ENCODE measurements around the gene APBA2.
A peak's percentile ranks its signal among the peaks of the same experiment; 100 is the strongest.
"Not testable (repeated sequence)": the region's sequence is repeated elsewhere in the genome, so short reads cannot be mapped to it uniquely, and the experiment has no call there.

APBA2 gene

GRCh38 chr15:28885630-28886430, at the start of gene APBA2:
Gene APBA2 (plus strand): TSS chr15:28885974. CDS start chr15:29053885, 167,911 bp downstream.
- DNase-seq = peak in 3 of 14 donors; percentile 22 to 67 (median 61)

- DNase-seq = not testable (repeated sequence)
These were observed 45.5 kb upstream of the APBA2 start for GRCh38 chr15:28840285-28840684.

GRCh38 chr15:28842210-28842609, 43.6 kb upstream of the APBA2 start:
- DNase-seq = not testable (repeated sequence)

- DNase-seq = not testable (repeated sequence)
These were observed 42.3 kb upstream of the APBA2 start for GRCh38 chr15:28843520-28843919.

- DNase-seq = not testable (repeated sequence)
These were observed 41.6 kb upstream of the APBA2 start for GRCh38 chr15:28844147-28844546.

GRCh38 chr15:28847247-28847646, 38.5 kb upstream of the APBA2 start:
- DNase-seq = not testable (repeated sequence)

GRCh38 chr15:28847959-28848358, 37.8 kb upstream of the APBA2 start:
- not testable (repeated sequence) for DNase-seq

- not testable (repeated sequence) for DNase-seq
These were observed 37.3 kb upstream of the APBA2 start, which contains the start of gene GOLGA6L7 for GRCh38 chr15:28848521-28848920. Gene GOLGA6L7 (minus strand): TSS chr15:28848644. CDS start chr15:28848549, 95 bp downstream.

GRCh38 chr15:28849271-28849670, 36.5 kb upstream of the APBA2 start:
- not testable (repeated sequence) for DNase-seq

- not testable (repeated sequence) for DNase-seq
These were observed 36.0 kb upstream of the APBA2 start for GRCh38 chr15:28849766-28850165.

- not testable (repeated sequence) for DNase-seq
These were observed 32.1 kb upstream of the APBA2 start for GRCh38 chr15:28853654-28854053.

GRCh38 chr15:28854578-28854977, 31.2 kb upstream of the APBA2 start:
- not testable (repeated sequence) for DNase-seq

- DNase-seq = no peak
These were observed 24.7 kb upstream of the APBA2 start for GRCh38 chr15:28861031-28861534.

- not testable (repeated sequence) for DNase-seq
These were observed 24.0 kb upstream of the APBA2 start for GRCh38 chr15:28861589-28862293.

- DNase-seq = no peak
These were observed 16.9 kb upstream of the APBA2 start for GRCh38 chr15:28868744-28869345.

- no peak for DNase-seq
These were observed 14.6 kb upstream of the APBA2 start for GRCh38 chr15:28871168-28871567.

GRCh38 chr15:28873006-28873405, 12.8 kb upstream of the APBA2 start:
- no peak for DNase-seq

- DNase-seq = peak in 1 of 14 donors; percentile 51
These were observed 12.1 kb upstream of the APBA2 start for GRCh38 chr15:28873585-28874190.

- no peak for DNase-seq
These were observed 10.2 kb upstream of the APBA2 start for GRCh38 chr15:28875461-28876000.

GRCh38 chr15:28876131-28876844, 9.5 kb upstream of the APBA2 start:
- peak in 6 of 14 donors; percentile 9 to 64 (median 46) for DNase-seq

- DNase-seq = no peak
These were observed 9.0 kb upstream of the APBA2 start for GRCh38 chr15:28876845-28877185.

All from C1 segment of cervical spinal cord (tissue), 14 donors.